ENCODE results near the gene TPO.
"Not testable (repeated sequence)": the region's sequence is repeated elsewhere in the genome, so short reads cannot be mapped to it uniquely, and the experiment has no call there.

The TPO gene

GRCh38 chr2:1567556-1568344, 154.5 kb downstream of the TPO start:
- no peaks in the 10 kb centered on the region for H3K4me1 Mint-ChIP-seq

GRCh38 chr2:1568345-1568668, 155.0 kb downstream of the TPO start:
- not testable (repeated sequence) for ATAC-seq, H3K27ac Mint-ChIP-seq

More at GRCh38 chr2:1567556-1568344, 154.5 kb downstream of the TPO start:
- ATAC-seq: no peak
- Mint-ChIP-seq H3K27ac (no peak overlapping the region), H3K4me3 (no peak overlapping the region), H3K9me3 (peaks cover 9% of the 10 kb centered on the region), H3K27me3 (no peaks in the 10 kb centered on the region), H3K36me3 (no peaks in the 10 kb centered on the region)

GRCh38 chr2:1569879-1570450, 156.7 kb downstream of the TPO start:
- peaks cover 9% of the 10 kb centered on the region for H3K9me3 Mint-ChIP-seq
- H3K36me3 Mint-ChIP-seq: no peaks in the 10 kb centered on the region
- H3K4me1 Mint-ChIP-seq: no peaks in the 10 kb centered on the region
- H3K27ac Mint-ChIP-seq: no peak overlapping the region
- H3K27me3 Mint-ChIP-seq: peaks cover 13% of the 10 kb centered on the region
- H3K4me3 Mint-ChIP-seq: no peak overlapping the region
- ATAC-seq: no peak

More at GRCh38 chr2:1568345-1568668, 155.0 kb downstream of the TPO start:
- H3K36me3 Mint-ChIP-seq, H3K4me1 Mint-ChIP-seq, H3K27me3 Mint-ChIP-seq, H3K9me3 Mint-ChIP-seq, H3K4me3 Mint-ChIP-seq: not testable (repeated sequence)

GRCh38 chr2:1571477-1572417, 158.5 kb downstream of the TPO start:
- H3K4me3 Mint-ChIP-seq: no peak overlapping the region
- peaks cover 18% of the 10 kb centered on the region for H3K27me3 Mint-ChIP-seq
- H3K36me3 Mint-ChIP-seq: no peaks in the 10 kb centered on the region
- no peak for ATAC-seq
- no peaks in the 10 kb centered on the region for H3K4me1 Mint-ChIP-seq
- H3K9me3 Mint-ChIP-seq: peaks cover 8% of the 10 kb centered on the region
- H3K27ac Mint-ChIP-seq: no peak overlapping the region

- no peaks in the 10 kb centered on the region for H3K36me3 Mint-ChIP-seq
- no peak overlapping the region for H3K27ac Mint-ChIP-seq
- ATAC-seq: no peak
- no peak overlapping the region for H3K4me3 Mint-ChIP-seq
- H3K4me1 Mint-ChIP-seq: no peaks in the 10 kb centered on the region
- peaks cover 18% of the 10 kb centered on the region for H3K27me3 Mint-ChIP-seq
- H3K9me3 Mint-ChIP-seq: peaks cover 2% of the 10 kb centered on the region
Observed at GRCh38 chr2:1572638-1573037, 159.4 kb downstream of the TPO start.

GRCh38 chr2:1577846-1578245, 164.6 kb downstream of the TPO start:
- no peaks in the 10 kb centered on the region for H3K36me3 Mint-ChIP-seq
- no peaks in the 10 kb centered on the region for H3K9me3 Mint-ChIP-seq
- H3K4me3 Mint-ChIP-seq: no peak overlapping the region
- no peaks in the 10 kb centered on the region for H3K4me1 Mint-ChIP-seq
- peaks cover 36% of the 10 kb centered on the region for H3K27me3 Mint-ChIP-seq
- no peak for ATAC-seq
- no peak overlapping the region for H3K27ac Mint-ChIP-seq

GRCh38 chr2:1581257-1581964, 168.1 kb downstream of the TPO start:
- not testable (repeated sequence) for ATAC-seq, H3K9me3 Mint-ChIP-seq, H3K4me1 Mint-ChIP-seq, H3K4me3 Mint-ChIP-seq, H3K27ac Mint-ChIP-seq, H3K36me3 Mint-ChIP-seq
- peaks cover 18% of the 10 kb centered on the region for H3K27me3 Mint-ChIP-seq

- no peaks in the 10 kb centered on the region for H3K36me3 Mint-ChIP-seq
- H3K4me3 Mint-ChIP-seq: no peak overlapping the region
- ATAC-seq: no peak
- no peak overlapping the region for H3K27ac Mint-ChIP-seq
- peaks cover 21% of the 10 kb centered on the region for H3K27me3 Mint-ChIP-seq
- no peaks in the 10 kb centered on the region for H3K4me1 Mint-ChIP-seq
- no peaks in the 10 kb centered on the region for H3K9me3 Mint-ChIP-seq
Observed at GRCh38 chr2:1581965-1582625, 168.8 kb downstream of the TPO start.

GRCh38 chr2:1582891-1583341, 169.7 kb downstream of the TPO start:
- H3K4me3 Mint-ChIP-seq: no peak overlapping the region
- no peaks in the 10 kb centered on the region for H3K36me3 Mint-ChIP-seq
- ATAC-seq: no peak
- no peaks in the 10 kb centered on the region for H3K4me1 Mint-ChIP-seq
- no peaks in the 10 kb centered on the region for H3K9me3 Mint-ChIP-seq
- no peak overlapping the region for H3K27ac Mint-ChIP-seq
- H3K27me3 Mint-ChIP-seq: peaks cover 29% of the 10 kb centered on the region

- Mint-ChIP-seq H3K36me3 (no peaks in the 10 kb centered on the region), H3K9me3 (no peaks in the 10 kb centered on the region), H3K4me3 (no peak overlapping the region), H3K27ac (no peak overlapping the region), H3K27me3 (peaks cover 33% of the 10 kb centered on the region), H3K4me1 (no peaks in the 10 kb centered on the region)
- ATAC-seq: no peak
Observed at GRCh38 chr2:1584051-1584531, 170.8 kb downstream of the TPO start.

- Mint-ChIP-seq H3K9me3 (no peaks in the 10 kb centered on the region), H3K4me1 (no peaks in the 10 kb centered on the region), H3K4me3 (no peak overlapping the region), H3K27ac (no peak overlapping the region), H3K36me3 (no peaks in the 10 kb centered on the region), H3K27me3 (peaks cover 41% of the 10 kb centered on the region)
- no peak for ATAC-seq
Observed at GRCh38 chr2:1584691-1585485, 171.6 kb downstream of the TPO start.

GRCh38 chr2:1585635-1586034, 172.4 kb downstream of the TPO start:
- no peak for ATAC-seq
- no peaks in the 10 kb centered on the region for H3K4me1 Mint-ChIP-seq
- no peak overlapping the region for H3K4me3 Mint-ChIP-seq
- H3K9me3 Mint-ChIP-seq: no peaks in the 10 kb centered on the region
- no peaks in the 10 kb centered on the region for H3K36me3 Mint-ChIP-seq
- H3K27me3 Mint-ChIP-seq: peaks cover 48% of the 10 kb centered on the region
- H3K27ac Mint-ChIP-seq: no peak overlapping the region

GRCh38 chr2:1586251-1586922, 173.1 kb downstream of the TPO start:
- Mint-ChIP-seq H3K27ac (no peak overlapping the region), H3K27me3 (peaks cover 56% of the 10 kb centered on the region), H3K9me3 (no peaks in the 10 kb centered on the region), H3K4me3 (no peak overlapping the region), H3K4me1 (no peaks in the 10 kb centered on the region), H3K36me3 (no peaks in the 10 kb centered on the region)
- ATAC-seq: no peak
